Stimulated activated memory B cell treated with anti-CD40 and anti-IgM and Interleukin-4, amounts not matched to agents 10 μg/mL and 1 μg/mL and 100 μg/mL, for 72 hours (primary cell): ENCODE data around the gene TSPAN1.
A peak's percentile ranks its signal among the peaks of the same experiment; 100 is the strongest.

Experiments used
- ATAC-seq: fragments of 150-1000 bp; cut with Tn5 transposase; 2 replicates; pipeline ENCODE4 v1.10.0; 2021
- H3K27ac Mint-ChIP-seq: one replicate; pipeline ENCODE4 v1.8.0; 2022; ENCODE audit warnings: mild to moderate bottlenecking, mixed read lengths
- H3K27me3 Mint-ChIP-seq: one replicate; pipeline ENCODE4 v1.8.0; 2022; ENCODE audit warnings: mixed read lengths
- H3K36me3 Mint-ChIP-seq: one replicate; pipeline ENCODE4 v1.8.0; 2022; ENCODE audit warnings: mixed read lengths
- H3K4me1 Mint-ChIP-seq: one replicate; pipeline ENCODE4 v1.8.0; 2022; ENCODE audit warnings: mixed read lengths
- H3K4me3 Mint-ChIP-seq: one replicate; pipeline ENCODE4 v1.8.0; 2022; ENCODE audit warnings: mild to moderate bottlenecking, moderate library complexity, mixed read lengths
- H3K9me3 Mint-ChIP-seq: one replicate; pipeline ENCODE4 v1.8.0; 2022; ENCODE audit warnings: mixed read lengths

The TSPAN1 gene

GRCh38 chr1:46176211-46176865, 1.5 kb downstream of the TSPAN1 start, which contains the start of gene P3R3URF:
P3R3URF (minus strand) TSS chr1:46176488; CDS start chr1:46176471, 17 bp downstream.
- no peaks in the 10 kb centered on the region for H3K36me3 Mint-ChIP-seq
- no peaks in the 10 kb centered on the region for H3K9me3 Mint-ChIP-seq
- no peak for ATAC-seq
- H3K4me3 Mint-ChIP-seq = no peak within 1 kb of the TSS
- H3K27ac Mint-ChIP-seq = no peak within 1 kb of the TSS
- peaks cover 7% of the 10 kb centered on the region for H3K4me1 Mint-ChIP-seq
- H3K27me3 Mint-ChIP-seq = no peaks in the 10 kb centered on the region

- H3K27ac Mint-ChIP-seq = no peak overlapping the region
- no peak overlapping the region for H3K4me3 Mint-ChIP-seq
- peak; percentile 72 for ATAC-seq
- H3K4me1 Mint-ChIP-seq = peaks cover 14% of the 10 kb centered on the region
- no peaks in the 10 kb centered on the region for H3K9me3 Mint-ChIP-seq
- H3K36me3 Mint-ChIP-seq = no peaks in the 10 kb centered on the region
- H3K27me3 Mint-ChIP-seq = no peaks in the 10 kb centered on the region
Measured at GRCh38 chr1:46179138-46180081, 4.5 kb downstream of the TSPAN1 start.

GRCh38 chr1:46180082-46180616, 5.3 kb downstream of the TSPAN1 start:
- no peak overlapping the region for H3K4me3 Mint-ChIP-seq
- H3K36me3 Mint-ChIP-seq = no peaks in the 10 kb centered on the region
- H3K4me1 Mint-ChIP-seq = peaks cover 21% of the 10 kb centered on the region
- no peak overlapping the region for H3K27ac Mint-ChIP-seq
- no peaks in the 10 kb centered on the region for H3K9me3 Mint-ChIP-seq
- H3K27me3 Mint-ChIP-seq = no peaks in the 10 kb centered on the region
- no peak for ATAC-seq

GRCh38 chr1:46181343-46182260, 6.7 kb downstream of the TSPAN1 start:
- Mint-ChIP-seq H3K27ac (no peak overlapping the region), H3K4me3 (no peak overlapping the region), H3K4me1 (peaks cover 24% of the 10 kb centered on the region), H3K9me3 (no peaks in the 10 kb centered on the region), H3K36me3 (no peaks in the 10 kb centered on the region), H3K27me3 (no peaks in the 10 kb centered on the region)
- no peak for ATAC-seq

- no peak overlapping the region for H3K27ac Mint-ChIP-seq
- peaks cover 22% of the 10 kb centered on the region for H3K4me1 Mint-ChIP-seq
- H3K4me3 Mint-ChIP-seq = no peak overlapping the region
- no peaks in the 10 kb centered on the region for H3K9me3 Mint-ChIP-seq
- peaks cover 13% of the 10 kb centered on the region for H3K36me3 Mint-ChIP-seq
- no peak for ATAC-seq
- H3K27me3 Mint-ChIP-seq = no peaks in the 10 kb centered on the region
Measured at GRCh38 chr1:46183079-46183847, 8.4 kb downstream of the TSPAN1 start.

GRCh38 chr1:46183926-46184557, 9.2 kb downstream of the TSPAN1 start:
- ATAC-seq = peak; percentile 82
- H3K9me3 Mint-ChIP-seq = no peaks in the 10 kb centered on the region
- no peak overlapping the region for H3K27ac Mint-ChIP-seq
- H3K36me3 Mint-ChIP-seq = peaks cover 15% of the 10 kb centered on the region
- H3K27me3 Mint-ChIP-seq = no peaks in the 10 kb centered on the region
- peaks cover 22% of the 10 kb centered on the region for H3K4me1 Mint-ChIP-seq
- no peak overlapping the region for H3K4me3 Mint-ChIP-seq

GRCh38 chr1:46184920-46185658, 10.2 kb downstream of the TSPAN1 start:
- peaks cover 22% of the 10 kb centered on the region for H3K36me3 Mint-ChIP-seq
- no peaks in the 10 kb centered on the region for H3K9me3 Mint-ChIP-seq
- H3K4me1 Mint-ChIP-seq = peaks cover 22% of the 10 kb centered on the region
- no peak overlapping the region for H3K4me3 Mint-ChIP-seq
- peak; percentile 51 for ATAC-seq
- no peaks in the 10 kb centered on the region for H3K27me3 Mint-ChIP-seq
- H3K27ac Mint-ChIP-seq = no peak overlapping the region

- Mint-ChIP-seq H3K9me3 (no peaks in the 10 kb centered on the region), H3K4me1 (peaks cover 22% of the 10 kb centered on the region), H3K36me3 (peaks cover 29% of the 10 kb centered on the region), H3K27ac (no peak overlapping the region), H3K27me3 (no peaks in the 10 kb centered on the region), H3K4me3 (no peak overlapping the region)
- no peak for ATAC-seq
Measured at GRCh38 chr1:46186076-46186475, 11.2 kb downstream of the TSPAN1 start.

- Mint-ChIP-seq H3K36me3 (peaks cover 36% of the 10 kb centered on the region), H3K9me3 (no peaks in the 10 kb centered on the region), H3K27me3 (no peaks in the 10 kb centered on the region), H3K4me3 (no peak overlapping the region), H3K4me1 (peaks cover 22% of the 10 kb centered on the region), H3K27ac (no peak overlapping the region)
- no peak for ATAC-seq
Measured at GRCh38 chr1:46187106-46187869, 12.4 kb downstream of the TSPAN1 start.

- H3K27ac Mint-ChIP-seq = no peak overlapping the region
- H3K36me3 Mint-ChIP-seq = peaks cover 48% of the 10 kb centered on the region
- ATAC-seq = no peak
- no peaks in the 10 kb centered on the region for H3K9me3 Mint-ChIP-seq
- H3K27me3 Mint-ChIP-seq = no peaks in the 10 kb centered on the region
- H3K4me3 Mint-ChIP-seq = no peak overlapping the region
- H3K4me1 Mint-ChIP-seq = peaks cover 22% of the 10 kb centered on the region
Measured at GRCh38 chr1:46188295-46189030, 13.6 kb downstream of the TSPAN1 start.

- no peak for ATAC-seq
- Mint-ChIP-seq H3K9me3 (no peaks in the 10 kb centered on the region), H3K27me3 (no peaks in the 10 kb centered on the region), H3K36me3 (peaks cover 56% of the 10 kb centered on the region), H3K27ac (no peak overlapping the region), H3K4me3 (no peak overlapping the region), H3K4me1 (peaks cover 3% of the 10 kb centered on the region)
Measured at GRCh38 chr1:46190539-46190938, 15.7 kb downstream of the TSPAN1 start.

- H3K4me3 Mint-ChIP-seq = no peak overlapping the region
- no peaks in the 10 kb centered on the region for H3K27me3 Mint-ChIP-seq
- H3K9me3 Mint-ChIP-seq = no peaks in the 10 kb centered on the region
- H3K4me1 Mint-ChIP-seq = peaks cover 3% of the 10 kb centered on the region
- no peak for ATAC-seq
- no peak overlapping the region for H3K27ac Mint-ChIP-seq
- peaks cover 56% of the 10 kb centered on the region for H3K36me3 Mint-ChIP-seq
Measured at GRCh38 chr1:46191033-46191701, 16.3 kb downstream of the TSPAN1 start.
